ENCODE data around the gene ERCC3. TPM values are rescaled to one million over a fixed set of nuclear protein-coding genes. Genes with fewer than 3 reads are reported as not detected.

ERCC3 gene
- total RNA-seq, 2 experiments from 2014 or later: 40.0 to 44.0 TPM

DNA sequence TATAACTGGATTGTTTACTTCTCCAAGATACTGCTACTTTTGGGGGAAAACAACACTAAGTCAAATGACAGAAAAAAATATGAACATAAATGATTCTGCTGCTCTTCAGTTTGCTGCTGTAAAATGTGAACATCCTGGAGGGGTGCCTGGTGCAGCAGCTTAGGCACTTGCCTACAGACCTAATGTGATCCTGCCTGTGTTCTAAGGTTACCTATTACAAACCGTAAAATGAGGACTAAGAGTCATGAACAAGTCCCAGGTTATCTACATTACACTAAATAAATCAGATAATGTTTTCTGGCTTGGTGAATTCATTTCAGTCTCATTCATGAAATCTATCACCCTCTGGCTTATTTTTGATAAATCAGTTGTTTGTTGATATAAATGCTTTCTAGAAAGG lies 38.4 kb upstream of the ERCC3 start:
- Histone ChIP-seq H3K36me3 (ENCODE audit: insufficient read depth, low read length) (peaks cover 56% of the 10 kb centered on the region), H3K9me3 (ENCODE audit: control insufficient read depth in 1 of 2, insufficient read depth in 1 of 2, low read length in 2 of 2) (no peaks in the 10 kb centered on the region), H3K4me1 (ENCODE audit: insufficient read depth, low read length) (no peaks in the 10 kb centered on the region), H3K4me3 (ENCODE audit: low read length) (no peak overlapping the region), H3K27ac (ENCODE audit: low read depth in 1 of 2, low read length in 2 of 2) (no peak overlapping the region), H3K27me3 (ENCODE audit: control insufficient read depth in 1 of 2, insufficient read depth in 2 of 2, low read length in 2 of 2) (no peaks in the 10 kb centered on the region)
- H3K4me1 Mint-ChIP-seq (ENCODE audit: low read depth): no peaks in the 10 kb centered on the region
- no peak overlapping the region for H3K27ac Mint-ChIP-seq
- no peaks in the 10 kb centered on the region for H3K9me3 Mint-ChIP-seq
- ATAC-seq (ENCODE audit: poor library complexity) (no peak), DNase-seq (no peak)
- intact Hi-C loops (cut with DNase I, micrococcal nuclease): no loop called here
- POLR2A ChIA-PET: no interaction called here
- no peak overlapping the region for H3K4me3 Mint-ChIP-seq
- H3K36me3 Mint-ChIP-seq (ENCODE audit: low read depth): peaks cover 83% of the 10 kb centered on the region
- TF ChIP-seq, protein P1, sequence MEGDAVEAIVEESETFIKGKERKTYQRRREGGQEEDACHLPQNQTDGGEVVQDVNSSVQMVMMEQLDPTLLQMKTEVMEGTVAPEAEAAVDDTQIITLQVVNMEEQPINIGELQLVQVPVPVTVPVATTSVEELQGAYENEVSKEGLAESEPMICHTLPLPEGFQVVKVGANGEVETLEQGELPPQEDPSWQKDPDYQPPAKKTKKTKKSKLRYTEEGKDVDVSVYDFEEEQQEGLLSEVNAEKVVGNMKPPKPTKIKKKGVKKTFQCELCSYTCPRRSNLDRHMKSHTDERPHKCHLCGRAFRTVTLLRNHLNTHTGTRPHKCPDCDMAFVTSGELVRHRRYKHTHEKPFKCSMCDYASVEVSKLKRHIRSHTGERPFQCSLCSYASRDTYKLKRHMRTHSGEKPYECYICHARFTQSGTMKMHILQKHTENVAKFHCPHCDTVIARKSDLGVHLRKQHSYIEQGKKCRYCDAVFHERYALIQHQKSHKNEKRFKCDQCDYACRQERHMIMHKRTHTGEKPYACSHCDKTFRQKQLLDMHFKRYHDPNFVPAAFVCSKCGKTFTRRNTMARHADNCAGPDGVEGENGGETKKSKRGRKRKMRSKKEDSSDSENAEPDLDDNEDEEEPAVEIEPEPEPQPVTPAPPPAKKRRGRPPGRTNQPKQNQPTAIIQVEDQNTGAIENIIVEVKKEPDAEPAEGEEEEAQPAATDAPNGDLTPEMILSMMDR (IDR thresholded peaks at IDR 0.05): no peak
- H3K27me3 Mint-ChIP-seq: no peaks in the 10 kb centered on the region
- CTCF ChIA-PET: no interaction called here

DNA sequence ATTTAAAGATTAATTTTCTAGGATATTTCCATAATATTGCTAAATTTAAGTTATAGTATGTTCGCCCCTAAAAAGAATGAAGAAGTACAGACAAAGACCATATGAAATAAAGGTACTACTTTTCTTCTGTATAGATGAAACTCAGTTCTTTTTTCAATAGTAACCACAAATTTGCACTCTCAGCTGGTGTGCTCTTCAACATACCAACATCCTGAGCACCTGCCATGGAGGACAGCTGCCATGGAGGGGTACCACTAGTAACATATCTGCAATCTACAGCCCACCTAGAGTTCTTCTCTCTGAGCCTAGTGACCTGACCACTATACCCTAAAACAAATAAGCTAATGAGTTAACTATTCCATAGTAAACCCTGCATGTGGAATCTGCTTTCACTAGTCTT lies 36.8 kb upstream of the ERCC3 start:
- CTCF ChIA-PET: no interaction called here
- intact Hi-C loops (cut with DNase I, micrococcal nuclease): no loop called here
- H3K27ac ChIP-seq (ENCODE audit: low read depth in 1 of 2, low read length in 2 of 2): no peak overlapping the region
- H3K4me3 ChIP-seq (ENCODE audit: low read length): no peak overlapping the region
- ATAC-seq (ENCODE audit: poor library complexity): no peak
- no peaks in the 10 kb centered on the region for H3K27me3 Mint-ChIP-seq
- no peaks in the 10 kb centered on the region for H3K4me1 Mint-ChIP-seq (ENCODE audit: low read depth)
- H3K27me3 ChIP-seq (ENCODE audit: control insufficient read depth in 1 of 2, insufficient read depth in 2 of 2, low read length in 2 of 2): no peaks in the 10 kb centered on the region
- POLR2A ChIA-PET: no interaction called here
- DNase-seq: no peak
- H3K4me1 ChIP-seq (ENCODE audit: insufficient read depth, low read length): no peaks in the 10 kb centered on the region
- no peak overlapping the region for H3K27ac Mint-ChIP-seq
- H3K36me3 Mint-ChIP-seq (ENCODE audit: low read depth): peaks cover 84% of the 10 kb centered on the region
- no peaks in the 10 kb centered on the region for H3K9me3 ChIP-seq (ENCODE audit: control insufficient read depth in 1 of 2, insufficient read depth in 1 of 2, low read length in 2 of 2)
- peaks cover 61% of the 10 kb centered on the region for H3K36me3 ChIP-seq (ENCODE audit: insufficient read depth, low read length)
- no peak overlapping the region for H3K4me3 Mint-ChIP-seq
- no peaks in the 10 kb centered on the region for H3K9me3 Mint-ChIP-seq
- TF ChIP-seq, protein P1 (IDR thresholded peaks at IDR 0.05): no peak

DNA sequence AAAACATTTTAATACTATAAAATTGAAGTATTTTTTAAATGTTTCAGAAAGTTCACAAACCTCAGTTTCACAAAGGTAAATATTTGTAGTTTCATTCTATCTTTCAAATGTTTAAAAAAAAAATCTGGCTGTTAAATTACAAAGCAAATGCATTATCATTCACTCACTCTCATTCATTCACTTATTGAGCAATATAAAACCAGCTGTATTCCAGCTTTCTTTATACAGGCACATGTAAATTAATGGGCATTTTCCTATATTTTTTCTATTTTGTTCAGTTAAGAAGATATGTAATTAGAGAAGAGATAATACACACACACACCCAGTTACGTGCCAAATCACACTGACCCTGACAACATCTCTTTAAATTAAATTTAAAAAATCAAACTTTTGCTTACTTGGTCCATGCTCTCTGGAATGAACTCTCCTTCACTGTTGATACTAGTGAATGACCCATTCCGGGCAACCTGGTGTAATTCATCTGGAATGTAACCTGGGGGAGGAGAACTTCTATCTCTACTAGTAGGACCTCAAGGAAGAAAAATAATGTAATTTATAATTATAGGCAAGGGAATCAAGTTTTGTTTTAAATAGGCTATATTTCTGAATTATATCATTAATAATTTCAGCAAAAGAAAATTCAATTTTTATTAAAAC lies 32.5 kb upstream of the ERCC3 start:
- H3K4me1 Mint-ChIP-seq (ENCODE audit: low read depth): no peaks in the 10 kb centered on the region
- Histone ChIP-seq H3K4me1 (ENCODE audit: insufficient read depth, low read length) (no peaks in the 10 kb centered on the region), H3K9me3 (ENCODE audit: control insufficient read depth in 1 of 2, insufficient read depth in 1 of 2, low read length in 2 of 2) (no peaks in the 10 kb centered on the region), H3K4me3 (ENCODE audit: low read length) (no peak overlapping the region), H3K36me3 (ENCODE audit: insufficient read depth, low read length) (peaks cover 74% of the 10 kb centered on the region), H3K27ac (ENCODE audit: low read depth in 1 of 2, low read length in 2 of 2) (no peak overlapping the region), H3K27me3 (ENCODE audit: control insufficient read depth in 1 of 2, insufficient read depth in 2 of 2, low read length in 2 of 2) (no peaks in the 10 kb centered on the region)
- H3K27me3 Mint-ChIP-seq: no peaks in the 10 kb centered on the region
- no peak overlapping the region for H3K4me3 Mint-ChIP-seq
- ATAC-seq (ENCODE audit: poor library complexity): no peak
- POLR2A ChIA-PET: no interaction called here
- no peak overlapping the region for H3K27ac Mint-ChIP-seq
- H3K36me3 Mint-ChIP-seq (ENCODE audit: low read depth): peaks cover 84% of the 10 kb centered on the region
- intact Hi-C loops (cut with DNase I, micrococcal nuclease): loop anchor here in 1 of 2 experiments (10.0 kb wide), 1 partner anchor 88 kb away; the partner anchor contains the start of gene PROC
- CTCF ChIA-PET: no interaction called here
- no peak for DNase-seq
- H3K9me3 Mint-ChIP-seq: no peaks in the 10 kb centered on the region
- TF ChIP-seq, protein P1 (IDR thresholded peaks at IDR 0.05): no peak
